ENCODE results near the gene SDK2.

The SDK2 gene

DNA sequence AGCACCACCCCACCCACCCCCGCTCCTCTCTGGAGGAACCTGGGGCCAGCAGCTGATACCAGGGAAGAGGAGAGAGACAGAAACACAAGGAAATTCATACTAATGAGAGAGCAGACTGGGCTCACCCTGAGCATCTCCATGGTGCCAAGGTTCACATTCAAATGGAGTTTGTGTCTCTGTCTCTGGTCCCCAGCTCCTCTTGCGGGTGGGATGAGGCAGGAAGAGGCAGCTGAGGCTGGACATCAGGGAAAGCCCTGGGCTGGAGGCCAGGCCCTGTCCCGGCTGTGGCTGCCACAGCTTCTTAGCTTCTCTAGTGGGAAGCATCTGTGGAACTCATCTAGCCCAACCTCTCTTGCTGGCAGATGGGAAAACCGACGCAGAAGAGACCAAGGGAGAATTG lies 121.5 kb downstream of the SDK2 start:
- Histone ChIP-seq H3K4me3 (ENCODE audit: low read depth in 1 of 2, low read length in 2 of 2) (no peak overlapping the region), H3K9me3 (ENCODE audit: control insufficient read depth in 1 of 2, low read length in 2 of 2) (no peaks in the 10 kb centered on the region), H3K27ac (ENCODE audit: low read length) (no peak overlapping the region), H3K36me3 (ENCODE audit: control insufficient read depth in 1 of 2, insufficient read depth in 2 of 2, low read length in 2 of 2) (no peaks in the 10 kb centered on the region), H3K4me1 (ENCODE audit: control insufficient read depth in 1 of 2, insufficient read depth in 2 of 2, low read length in 2 of 2) (no peaks in the 10 kb centered on the region), H3K27me3 (ENCODE audit: low read depth, low read length) (no peaks in the 10 kb centered on the region)

DNA sequence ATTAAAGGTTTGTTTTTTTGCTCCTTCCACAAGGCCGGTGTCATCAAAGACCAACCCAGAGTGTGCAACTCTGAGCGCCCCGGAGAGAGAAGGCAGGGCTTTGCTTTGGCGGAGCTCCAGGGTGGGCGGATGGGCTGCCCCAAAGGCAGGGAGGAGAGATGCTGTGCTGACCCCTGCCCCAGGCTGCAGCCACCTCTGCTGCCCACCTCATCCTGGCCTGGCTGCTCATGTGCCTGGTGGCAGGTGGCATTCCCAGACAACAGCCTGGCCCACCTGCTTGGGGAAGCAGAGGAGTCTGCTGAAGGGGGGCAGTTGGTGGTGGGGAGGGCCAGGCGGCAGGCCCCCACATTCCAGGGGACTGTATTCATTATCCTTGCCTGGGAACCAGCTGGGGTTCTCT lies 122.1 kb downstream of the SDK2 start:
- H3K36me3 ChIP-seq (ENCODE audit: control insufficient read depth in 1 of 2, insufficient read depth in 2 of 2, low read length in 2 of 2) = no peaks in the 10 kb centered on the region
- no peak overlapping the region for H3K27ac ChIP-seq (ENCODE audit: low read length)
- no peaks in the 10 kb centered on the region for H3K9me3 ChIP-seq (ENCODE audit: control insufficient read depth in 1 of 2, low read length in 2 of 2)
- H3K4me3 ChIP-seq (ENCODE audit: low read depth in 1 of 2, low read length in 2 of 2) = no peak overlapping the region
- H3K27me3 ChIP-seq (ENCODE audit: low read depth, low read length) = no peaks in the 10 kb centered on the region
- no peaks in the 10 kb centered on the region for H3K4me1 ChIP-seq (ENCODE audit: control insufficient read depth in 1 of 2, insufficient read depth in 2 of 2, low read length in 2 of 2)

DNA sequence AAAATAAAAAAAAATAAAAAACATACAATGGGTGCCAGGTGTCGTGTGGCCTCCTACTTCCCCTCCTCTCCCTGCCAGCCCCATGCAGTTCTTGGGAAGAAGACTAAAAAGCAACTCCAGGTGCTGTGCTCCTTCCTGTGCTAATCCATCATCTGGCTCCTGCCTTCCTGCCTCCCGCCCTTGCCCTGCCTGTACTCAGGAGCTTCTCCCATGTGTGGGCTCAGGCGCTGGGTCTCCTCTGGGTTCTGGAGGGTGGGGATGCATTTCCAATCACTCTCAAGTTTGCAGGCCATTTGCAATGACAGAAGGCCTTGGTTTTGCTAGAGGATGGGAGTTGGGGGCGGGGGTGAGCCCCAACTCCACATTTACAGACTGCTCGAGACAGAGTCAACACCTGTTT lies 122.9 kb downstream of the SDK2 start:
- no peak overlapping the region for H3K27ac ChIP-seq (ENCODE audit: low read length)
- no peaks in the 10 kb centered on the region for H3K9me3 ChIP-seq (ENCODE audit: control insufficient read depth in 1 of 2, low read length in 2 of 2)
- no peaks in the 10 kb centered on the region for H3K36me3 ChIP-seq (ENCODE audit: control insufficient read depth in 1 of 2, insufficient read depth in 2 of 2, low read length in 2 of 2)
- H3K4me1 ChIP-seq (ENCODE audit: control insufficient read depth in 1 of 2, insufficient read depth in 2 of 2, low read length in 2 of 2) = no peaks in the 10 kb centered on the region
- no peak overlapping the region for H3K4me3 ChIP-seq (ENCODE audit: low read depth in 1 of 2, low read length in 2 of 2)
- H3K27me3 ChIP-seq (ENCODE audit: low read depth, low read length) = no peaks in the 10 kb centered on the region

DNA sequence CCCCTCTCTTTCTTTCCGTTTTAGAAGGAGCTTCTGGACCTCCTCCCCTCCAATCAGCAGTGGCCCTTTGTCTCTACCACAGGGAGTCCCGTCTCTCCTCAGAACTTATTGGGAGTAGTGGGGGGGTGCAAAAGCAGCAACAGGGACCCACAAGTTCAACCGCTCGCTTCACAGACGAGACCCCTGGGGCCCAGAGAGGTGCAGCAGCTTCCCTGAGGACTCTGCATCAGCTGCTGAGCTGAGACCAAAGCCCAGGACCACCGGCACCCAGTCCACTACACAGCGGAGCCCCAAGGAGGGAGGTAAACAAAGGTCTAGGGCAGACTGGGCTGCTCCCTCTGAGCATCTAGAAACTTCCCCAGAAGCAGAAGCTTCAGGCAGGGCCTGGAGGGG lies 123.9 kb downstream of the SDK2 start:
- Histone ChIP-seq H3K27me3 (ENCODE audit: low read depth, low read length) (no peaks in the 10 kb centered on the region), H3K4me3 (ENCODE audit: low read depth in 1 of 2, low read length in 2 of 2) (no peak overlapping the region), H3K36me3 (ENCODE audit: control insufficient read depth in 1 of 2, insufficient read depth in 2 of 2, low read length in 2 of 2) (no peaks in the 10 kb centered on the region), H3K27ac (ENCODE audit: low read length) (no peak overlapping the region), H3K9me3 (ENCODE audit: control insufficient read depth in 1 of 2, low read length in 2 of 2) (no peaks in the 10 kb centered on the region), H3K4me1 (ENCODE audit: control insufficient read depth in 1 of 2, insufficient read depth in 2 of 2, low read length in 2 of 2) (no peaks in the 10 kb centered on the region)

DNA sequence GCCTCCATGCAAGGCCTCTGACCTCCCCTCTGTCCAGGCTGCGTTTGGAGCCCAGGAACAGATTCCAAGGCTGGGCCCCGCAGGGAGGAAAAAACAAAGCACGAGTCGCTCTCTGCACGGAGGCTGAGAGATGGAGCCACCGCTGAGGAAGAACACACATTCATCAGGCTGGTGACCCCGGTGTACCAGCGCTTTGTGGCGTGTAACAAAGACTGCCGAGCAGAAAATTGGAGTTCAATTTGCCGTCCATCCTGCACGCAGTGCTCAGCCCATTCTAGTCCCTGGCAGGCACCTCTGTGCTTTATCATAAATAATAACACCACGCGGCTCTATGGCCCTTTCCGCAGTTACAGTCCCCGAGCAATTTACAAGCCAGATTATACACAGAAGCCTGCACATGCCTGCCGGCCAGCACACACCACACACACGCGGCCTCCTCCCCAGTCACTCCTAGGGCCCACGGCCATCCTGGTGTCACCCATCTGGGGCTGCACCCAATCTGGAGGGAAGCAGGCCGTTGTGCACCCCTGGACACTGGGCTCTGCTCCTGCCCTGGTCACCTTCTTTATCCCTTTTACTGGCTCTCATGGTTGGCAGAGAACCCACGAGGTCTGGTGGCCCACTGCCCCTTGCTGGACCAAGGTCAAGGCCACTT lies 124.4 kb downstream of the SDK2 start:
- H3K4me1 ChIP-seq (ENCODE audit: control insufficient read depth in 1 of 2, insufficient read depth in 2 of 2, low read length in 2 of 2) = no peaks in the 10 kb centered on the region
- H3K9me3 ChIP-seq (ENCODE audit: control insufficient read depth in 1 of 2, low read length in 2 of 2) = no peaks in the 10 kb centered on the region
- no peaks in the 10 kb centered on the region for H3K27me3 ChIP-seq (ENCODE audit: low read depth, low read length)
- no peak overlapping the region for H3K4me3 ChIP-seq (ENCODE audit: low read depth in 1 of 2, low read length in 2 of 2)
- no peaks in the 10 kb centered on the region for H3K36me3 ChIP-seq (ENCODE audit: control insufficient read depth in 1 of 2, insufficient read depth in 2 of 2, low read length in 2 of 2)
- no peak overlapping the region for H3K27ac ChIP-seq (ENCODE audit: low read length)

DNA sequence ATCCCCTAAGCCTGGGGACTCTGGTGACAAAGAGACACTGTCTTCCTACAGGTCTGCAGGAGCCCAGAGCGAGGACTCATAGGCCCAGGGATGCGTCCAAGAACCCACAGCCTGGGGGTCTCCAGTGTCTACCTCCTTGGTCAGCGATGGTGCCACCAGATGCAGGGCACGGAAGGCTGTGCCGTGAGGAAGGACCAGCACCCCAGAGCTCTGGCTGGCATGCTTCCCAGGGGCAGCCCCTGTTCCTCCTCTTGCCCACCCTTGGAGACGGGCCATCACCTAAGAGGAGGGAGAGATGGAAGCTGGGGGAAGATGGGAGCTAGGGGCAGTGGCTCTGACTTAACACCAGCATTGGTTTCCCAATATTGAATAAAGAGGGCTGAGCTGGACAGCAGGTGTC lies 125.2 kb downstream of the SDK2 start:
- Histone ChIP-seq H3K4me1 (ENCODE audit: control insufficient read depth in 1 of 2, insufficient read depth in 2 of 2, low read length in 2 of 2) (no peaks in the 10 kb centered on the region), H3K27me3 (ENCODE audit: low read depth, low read length) (no peaks in the 10 kb centered on the region), H3K27ac (ENCODE audit: low read length) (no peak overlapping the region), H3K4me3 (ENCODE audit: low read depth in 1 of 2, low read length in 2 of 2) (no peak overlapping the region), H3K36me3 (ENCODE audit: control insufficient read depth in 1 of 2, insufficient read depth in 2 of 2, low read length in 2 of 2) (no peaks in the 10 kb centered on the region), H3K9me3 (ENCODE audit: control insufficient read depth in 1 of 2, low read length in 2 of 2) (no peaks in the 10 kb centered on the region)

DNA sequence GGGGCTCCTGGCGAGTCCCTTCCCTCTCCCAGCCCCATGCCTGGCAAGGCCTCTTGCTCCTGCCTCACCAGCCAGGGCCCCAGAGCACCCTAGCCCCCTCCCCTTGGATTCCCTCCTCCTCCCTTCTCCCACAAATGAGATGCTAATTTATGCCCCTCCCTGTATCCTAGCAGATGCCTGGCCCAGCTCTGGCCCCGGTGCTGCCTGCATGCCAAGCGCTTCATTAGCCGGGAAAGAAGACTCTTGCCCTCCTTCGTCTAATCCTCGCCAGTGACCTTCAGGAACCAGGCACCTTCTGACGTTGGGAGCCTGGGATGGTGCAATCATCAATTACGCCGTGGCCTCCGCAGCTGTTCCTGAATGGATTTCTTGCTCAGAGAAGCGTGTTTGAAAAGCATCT lies 127.8 kb downstream of the SDK2 start:
- H3K4me1 ChIP-seq (ENCODE audit: control insufficient read depth in 1 of 2, insufficient read depth in 2 of 2, low read length in 2 of 2) = no peaks in the 10 kb centered on the region
- H3K27me3 ChIP-seq (ENCODE audit: low read depth, low read length) = no peaks in the 10 kb centered on the region
- H3K36me3 ChIP-seq (ENCODE audit: control insufficient read depth in 1 of 2, insufficient read depth in 2 of 2, low read length in 2 of 2) = no peaks in the 10 kb centered on the region
- no peak overlapping the region for H3K27ac ChIP-seq (ENCODE audit: low read length)
- H3K4me3 ChIP-seq (ENCODE audit: low read depth in 1 of 2, low read length in 2 of 2) = no peak overlapping the region
- H3K9me3 ChIP-seq (ENCODE audit: control insufficient read depth in 1 of 2, low read length in 2 of 2) = no peaks in the 10 kb centered on the region

DNA sequence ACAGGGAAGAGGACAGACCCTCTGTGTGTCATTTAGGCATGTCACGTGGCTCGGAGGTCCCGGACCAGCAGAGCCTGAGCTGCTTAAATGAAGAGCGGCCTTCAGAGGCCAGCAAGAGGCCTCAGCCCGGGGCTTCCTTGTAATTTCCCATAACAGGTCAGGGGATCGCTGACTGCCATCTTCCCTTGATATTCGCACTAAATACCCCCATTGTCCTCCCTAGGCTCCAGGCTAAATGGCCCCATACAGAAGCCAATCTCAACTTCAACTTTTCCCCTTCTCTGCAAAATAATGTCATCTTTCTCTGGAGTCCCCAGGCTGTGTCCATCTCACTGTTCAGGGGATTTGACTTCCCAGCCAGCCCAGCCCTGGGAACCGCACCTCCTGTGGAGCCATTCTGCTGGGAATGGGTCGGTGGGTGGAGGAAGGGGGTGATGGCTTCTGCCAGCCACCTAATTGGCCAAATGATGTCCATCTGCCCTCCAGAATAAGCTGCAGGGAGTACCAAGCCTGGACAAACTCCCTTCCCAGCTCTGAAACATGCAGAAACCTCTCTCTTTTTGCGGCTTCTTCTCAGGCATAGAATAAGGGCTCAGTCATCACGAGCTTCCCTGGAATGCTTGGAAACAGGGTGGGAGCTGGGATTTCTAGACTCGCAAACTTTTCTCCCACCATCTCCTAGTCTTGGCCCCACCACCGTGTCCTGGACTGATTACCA lies 129.9 kb downstream of the SDK2 start:
- no peaks in the 10 kb centered on the region for H3K27me3 ChIP-seq (ENCODE audit: low read depth, low read length)
- H3K27ac ChIP-seq (ENCODE audit: low read length) = no peak overlapping the region
- no peaks in the 10 kb centered on the region for H3K9me3 ChIP-seq (ENCODE audit: control insufficient read depth in 1 of 2, low read length in 2 of 2)
- H3K36me3 ChIP-seq (ENCODE audit: control insufficient read depth in 1 of 2, insufficient read depth in 2 of 2, low read length in 2 of 2) = no peaks in the 10 kb centered on the region
- no peaks in the 10 kb centered on the region for H3K4me1 ChIP-seq (ENCODE audit: control insufficient read depth in 1 of 2, insufficient read depth in 2 of 2, low read length in 2 of 2)
- no peak overlapping the region for H3K4me3 ChIP-seq (ENCODE audit: low read depth in 1 of 2, low read length in 2 of 2)

DNA sequence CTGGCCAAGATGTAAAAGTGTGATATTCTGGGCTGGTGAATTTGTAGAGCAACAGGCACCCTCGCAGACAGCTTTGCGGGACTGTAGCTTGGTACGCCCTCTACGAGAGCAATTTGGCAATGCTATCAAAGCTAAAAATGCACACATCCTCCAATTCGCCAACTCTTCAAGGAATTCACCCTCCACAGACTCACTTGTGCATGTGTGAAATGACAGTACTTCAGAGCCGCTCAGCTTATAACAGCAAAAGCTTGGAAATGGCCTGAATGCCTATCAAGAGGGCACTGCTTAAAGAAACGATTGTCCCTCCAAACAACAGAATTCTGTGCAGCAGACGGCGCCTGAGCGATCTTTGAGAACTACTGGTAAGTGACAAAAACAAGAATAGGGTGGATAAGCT lies 130.8 kb downstream of the SDK2 start:
- Histone ChIP-seq H3K27ac (ENCODE audit: low read length) (no peak overlapping the region), H3K27me3 (ENCODE audit: low read depth, low read length) (no peaks in the 10 kb centered on the region), H3K4me1 (ENCODE audit: control insufficient read depth in 1 of 2, insufficient read depth in 2 of 2, low read length in 2 of 2) (no peaks in the 10 kb centered on the region), H3K36me3 (ENCODE audit: control insufficient read depth in 1 of 2, insufficient read depth in 2 of 2, low read length in 2 of 2) (no peaks in the 10 kb centered on the region), H3K9me3 (ENCODE audit: control insufficient read depth in 1 of 2, low read length in 2 of 2) (no peaks in the 10 kb centered on the region), H3K4me3 (ENCODE audit: low read depth in 1 of 2, low read length in 2 of 2) (no peak overlapping the region)

DNA sequence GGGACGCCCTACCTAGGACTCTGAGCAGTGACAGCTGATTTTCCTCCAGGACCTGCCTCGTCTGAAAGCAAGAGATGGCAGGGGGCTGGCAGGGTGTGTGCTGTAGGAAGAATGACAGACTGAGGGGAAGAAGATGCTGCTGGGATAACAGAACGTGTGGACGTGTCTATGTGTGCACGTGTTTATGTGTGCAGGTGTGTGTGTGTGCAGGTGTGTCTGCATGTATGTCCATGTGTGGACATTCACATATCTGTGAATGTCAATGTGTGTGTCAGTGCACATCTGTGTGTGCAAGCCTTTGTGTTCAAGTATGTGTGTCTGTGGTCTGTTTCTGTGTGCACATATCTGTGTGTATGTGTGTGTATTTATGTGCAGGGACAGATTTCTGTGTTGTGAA lies 132.5 kb downstream of the SDK2 start:
- Histone ChIP-seq H3K9me3 (ENCODE audit: control insufficient read depth in 1 of 2, low read length in 2 of 2) (no peaks in the 10 kb centered on the region), H3K4me1 (ENCODE audit: control insufficient read depth in 1 of 2, insufficient read depth in 2 of 2, low read length in 2 of 2) (no peaks in the 10 kb centered on the region), H3K4me3 (ENCODE audit: low read depth in 1 of 2, low read length in 2 of 2) (no peak overlapping the region), H3K27me3 (ENCODE audit: low read depth, low read length) (no peaks in the 10 kb centered on the region), H3K27ac (ENCODE audit: low read length) (no peak overlapping the region), H3K36me3 (ENCODE audit: control insufficient read depth in 1 of 2, insufficient read depth in 2 of 2, low read length in 2 of 2) (no peaks in the 10 kb centered on the region)

DNA sequence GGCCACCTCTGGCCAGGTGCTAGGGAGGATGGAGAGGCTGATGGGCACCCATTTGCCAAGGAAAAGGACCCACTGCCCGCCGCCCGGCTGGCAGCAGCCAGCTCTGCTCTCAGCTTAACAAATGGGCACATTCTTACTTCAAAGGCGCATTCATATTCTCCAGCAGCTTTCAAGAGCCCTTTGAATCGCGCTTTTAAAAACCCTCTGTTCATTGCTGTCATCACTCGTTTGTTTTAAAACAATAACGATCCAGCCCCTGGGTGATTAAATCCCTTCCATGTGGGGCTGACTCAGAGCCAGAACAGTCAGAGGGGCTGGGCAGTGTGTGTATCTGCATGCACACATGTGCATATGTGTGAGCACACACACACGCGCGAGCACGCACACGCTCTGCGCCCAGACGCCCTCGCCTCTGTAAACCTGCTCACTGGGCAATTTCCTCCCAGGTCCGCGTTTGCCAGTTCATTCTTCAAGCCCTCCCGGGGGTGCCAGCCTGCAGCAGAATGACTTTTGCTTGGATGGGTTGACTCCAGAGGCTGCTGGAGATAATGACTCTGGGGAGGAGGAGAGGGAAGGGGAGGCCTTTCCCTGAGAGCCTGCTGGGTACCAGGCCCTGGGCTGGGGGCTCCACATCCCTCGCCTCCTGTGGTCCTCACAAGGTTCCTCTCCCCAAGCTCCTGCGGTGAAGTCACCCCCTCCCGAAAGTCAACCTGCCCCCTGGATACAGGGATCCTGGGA lies 133.1 kb downstream of the SDK2 start:
- Histone ChIP-seq H3K27ac (ENCODE audit: low read length) (no peak overlapping the region), H3K9me3 (ENCODE audit: control insufficient read depth in 1 of 2, low read length in 2 of 2) (no peaks in the 10 kb centered on the region), H3K4me3 (ENCODE audit: low read depth in 1 of 2, low read length in 2 of 2) (no peak overlapping the region)

More for the DNA sequence above, 133.1 kb downstream of the SDK2 start:
- Histone ChIP-seq H3K4me1 (ENCODE audit: control insufficient read depth in 1 of 2, insufficient read depth in 2 of 2, low read length in 2 of 2) (no peaks in the 10 kb centered on the region), H3K36me3 (ENCODE audit: control insufficient read depth in 1 of 2, insufficient read depth in 2 of 2, low read length in 2 of 2) (no peaks in the 10 kb centered on the region), H3K27me3 (ENCODE audit: low read depth, low read length) (no peaks in the 10 kb centered on the region)

Data from muscle layer of duodenum (tissue), 2 donors.